SK-N-SH (cell line): ENCODE results near the gene HNF1A. TPM values are rescaled to one million over a fixed set of nuclear protein-coding genes. Genes with fewer than 3 reads are reported as not detected.

Experiments
- CTCF ChIA-PET: fragments of 300-600, 350-600 bp; formaldehyde crosslinking; extraction: SDS; loops from one replicate; lab custom pipeline; 2021; lab: Yijun Ruan, JAX
- POLR2A ChIA-PET: fragments of 350-600 bp; sonication (Branson Sonifier 250); formaldehyde crosslinking; extraction: SDS; loops from one replicate; lab custom pipeline; 2020; ENCODE audit warnings: antibody characterized with exemption, inconsistent platforms; lab: Yijun Ruan, JAX
- DNase-seq: peaks from one replicate; pipeline ENCODE4 v3.0.0; 2012
- H2AFZ ChIP-seq: fragments of 200-600 bp; sonication (generic); 2 replicates; pipeline ENCODE4 v1.8.1; 2016; ENCODE audit warnings: antibody characterized with exemption, mild to moderate bottlenecking, low read depth
- H3F3A ChIP-seq: fragments of 200-600 bp; sonication (generic); replicated peaks from 2 replicates; pipeline ENCODE3; 2016; ENCODE audit warnings: antibody characterized with exemption, mild to moderate bottlenecking; ENCODE audit not compliant: insufficient read depth
- H3K27ac ChIP-seq, 2 experiments: fragments of 200-500 bp in 1 of 2; fragments of 200-600 bp in 1 of 2; sonication (Bioruptor generic) in 1 of 2; sonication (generic), shearing (Covaris generic) in 1 of 2; 2 replicates each; pipeline versions ENCODE4 v1.5.1 to v1.6.1; 2014 to 2016; ENCODE audit warnings: low read depth in 2 of 2, inconsistent platforms in 1 of 2, low read length in 1 of 2, mild to moderate bottlenecking in 1 of 2, mixed read lengths in 1 of 2
- H3K27me3 ChIP-seq: fragments of 200-600 bp; sonication (generic), shearing (Covaris generic); 2 replicates; pipeline ENCODE4 v1.6.1; 2016; ENCODE audit warnings: mixed run types; ENCODE audit not compliant: insufficient read depth
- H3K36me3 ChIP-seq, 2 experiments: fragments of 200-500 bp in 1 of 2; fragments of 200-600 bp in 1 of 2; sonication (Bioruptor generic) in 1 of 2; sonication (generic) in 1 of 2; replicated peaks in 1 of 2; 2 replicates each; pipeline versions ENCODE3 to v1.5.1; 2014 to 2016; ENCODE audit warnings: low read length in 1 of 2, mild to moderate bottlenecking in 1 of 2; ENCODE audit not compliant: insufficient read depth in 2 of 2, control insufficient read depth in 1 of 2
- H3K4me1 ChIP-seq, 2 experiments: fragments of 200-500 bp in 1 of 2; fragments of 200-600 bp in 1 of 2; sonication (Bioruptor generic) in 1 of 2; sonication (generic), shearing (Covaris generic) in 1 of 2; 2 replicates each; pipeline versions ENCODE4 v1.5.1 to v1.6.1; 2014 to 2016; ENCODE audit warnings: low read depth in 1 of 2, low read length in 1 of 2, mixed run types in 1 of 2; ENCODE audit not compliant: insufficient read depth in 2 of 2, control insufficient read depth in 1 of 2
- H3K4me2 ChIP-seq: fragments of 200-600 bp; sonication (generic), shearing (Covaris generic); 2 replicates; pipeline ENCODE4 v1.6.1; 2017; ENCODE audit warnings: mixed run types
- H3K4me3 ChIP-seq, 2 experiments: fragments of 200-500 bp in 1 of 2; fragments of 200-600 bp in 1 of 2; sonication (Bioruptor generic) in 1 of 2; sonication (generic), shearing (Covaris generic) in 1 of 2; 2 replicates each; pipeline versions ENCODE4 v1.5.1 to v1.8.1; 2014 to 2016; ENCODE audit warnings: low read depth in 2 of 2, inconsistent platforms in 1 of 2, low read length in 1 of 2, mild to moderate bottlenecking in 1 of 2, mixed read lengths in 1 of 2, moderate library complexity in 1 of 2
- H3K79me2 ChIP-seq: fragments of 200-600 bp; sonication (generic); 2 replicates; pipeline ENCODE4 v1.8.1; 2017; ENCODE audit warnings: mild to moderate bottlenecking; ENCODE audit not compliant: insufficient read depth
- H3K9ac ChIP-seq: fragments of 200-600 bp; sonication (generic); 2 replicates; pipeline ENCODE4 v1.6.1; 2017; ENCODE audit warnings: mixed run types
- H3K9me2 ChIP-seq: fragments of 200-600 bp; sonication (generic); 2 replicates; pipeline ENCODE4 v1.6.1; 2017; ENCODE audit warnings: mixed run types
- H3K9me3 ChIP-seq: fragments of 200-600 bp; sonication (generic); 2 replicates; pipeline ENCODE4 v1.6.1; 2017; ENCODE audit warnings: mixed run types, mild to moderate bottlenecking, moderate library complexity
- H4K20me1 ChIP-seq: fragments of 200-600 bp; sonication (generic); 2 replicates; pipeline ENCODE4 v1.6.1; 2017; ENCODE audit warnings: mild to moderate bottlenecking, mixed run types; ENCODE audit not compliant: insufficient read depth
- ELF1 ChIP-seq: IDR thresholded peaks from 2 replicates; pipeline ENCODE4 v1.4.0; 2012
- EP300 ChIP-seq, 2 experiments: IDR thresholded peaks; 2 replicates each; pipeline versions ENCODE4 v1.4.0 to v1.6.1; 2012; ENCODE audit warnings: borderline replicate concordance in 1 of 2, low read depth in 1 of 2, low read length in 1 of 2
- FOSL2 ChIP-seq: IDR thresholded peaks from 2 replicates; pipeline ENCODE4 v1.4.0; 2012; ENCODE audit warnings: low read depth, mild to moderate bottlenecking, moderate library complexity, borderline replicate concordance
- FOXM1 ChIP-seq: IDR thresholded peaks from 2 replicates; pipeline ENCODE4 v1.4.0; 2012; ENCODE audit warnings: low read depth, mild to moderate bottlenecking
- GABPA ChIP-seq: IDR thresholded peaks from 2 replicates; pipeline ENCODE4 v1.4.0; 2012; ENCODE audit warnings: low read depth, mild to moderate bottlenecking
- JUND ChIP-seq: IDR thresholded peaks from 2 replicates; pipeline ENCODE4 v1.4.0; 2012
- NRF1 ChIP-seq: IDR thresholded peaks from 2 replicates; pipeline ENCODE4 v1.6.1; 2012; ENCODE audit warnings: low read depth, mild to moderate bottlenecking, low read length
- POLR2AphosphoS5 ChIP-seq: IDR thresholded peaks from 2 replicates; pipeline ENCODE4 v1.6.1; 2012; ENCODE audit warnings: low read depth, low read length
- RAD21 ChIP-seq: IDR thresholded peaks from 2 replicates; pipeline ENCODE4 v1.6.1; 2012; ENCODE audit warnings: mild to moderate bottlenecking, low read length
- SMC3 ChIP-seq: IDR thresholded peaks from 2 replicates; pipeline ENCODE4 v1.6.1; 2012; ENCODE audit warnings: low read depth, low read length, improper control_type of control experiment
- TCF12 ChIP-seq: IDR thresholded peaks from 2 replicates; pipeline ENCODE4 v1.4.0; 2012
- TEAD4 ChIP-seq: IDR thresholded peaks from 2 replicates; pipeline ENCODE4 v1.4.0; 2012; ENCODE audit warnings: mild to moderate bottlenecking, borderline replicate concordance; ENCODE audit not compliant: insufficient read depth
- YY1 ChIP-seq: IDR thresholded peaks from 2 replicates; pipeline ENCODE4 v1.4.0; 2012; ENCODE audit warnings: low read depth, mild to moderate bottlenecking
- WGBS: methylation state at CpG from one replicate; pipeline ENCODE4 v1.1.6; 2017; ENCODE audit warnings: low lambda C conversion rate; 5-methylcytosine and 5-hydroxymethylcytosine counted together
- polyA plus RNA-seq, 3 experiments: library from polyadenylated mRNA; depleted of rRNA; stranded (reverse); fragments of >200 nt; gene quantifications; 2 replicates each; pipeline ENCODE4 v1.2.3, GENCODE V29; 2012
- TF ChIP-seq, protein P1 (sequence below): IDR thresholded peaks from 2 replicates; pipeline ENCODE4; 2012
- TF ChIP-seq, protein P2 (sequence below): fragments of 150-350 bp; IDR thresholded peaks from 2 replicates; pipeline ENCODE4 v1.6.1; 2016; ENCODE audit warnings: mild to moderate bottlenecking, low read depth, low read length
- TF ChIP-seq, protein P3 (sequence below): fragments of 200-600 bp; sonication (generic); IDR thresholded peaks from 2 replicates; pipeline ENCODE4 v1.6.1; 2017; ENCODE audit warnings: antibody characterized with exemption, mild to moderate bottlenecking, moderate library complexity

The HNF1A gene
- polyA plus RNA-seq, 1 of the 3 experiments (the other 2 are of a cell fraction): not detected

DNA sequence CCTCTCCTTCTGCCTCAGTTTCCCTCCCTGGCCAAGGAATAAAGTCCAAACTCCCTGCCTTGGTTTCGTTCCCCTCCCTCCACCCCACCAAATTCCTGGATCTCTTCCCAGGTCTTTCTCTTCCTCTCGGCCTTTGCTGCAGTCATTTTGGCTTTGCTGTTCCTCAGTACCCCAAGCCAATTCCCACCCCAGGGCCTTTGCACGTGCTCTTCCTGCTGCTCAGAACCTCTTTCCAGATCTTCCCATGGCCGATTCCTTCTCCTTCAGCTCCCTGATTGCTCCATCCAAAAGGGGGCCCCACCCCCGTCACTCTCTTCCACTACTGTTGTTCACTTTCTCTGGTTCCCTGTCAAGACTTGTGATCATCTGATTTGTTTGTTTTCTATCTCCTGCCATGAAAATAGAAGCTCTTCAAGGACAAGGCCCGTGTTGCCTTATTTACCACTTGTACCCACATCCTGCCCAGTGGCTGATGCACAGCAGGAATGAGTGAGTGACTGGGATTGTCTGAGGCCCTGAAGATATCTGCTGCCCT lies 3.1 kb downstream of the HNF1A start:
- no peak overlapping the region for H3K4me2 ChIP-seq
- CTCF ChIA-PET: interaction anchor here (1.3 to 3.9 kb wide), 7 partner anchors 10 to 335 kb away, joined by 3 to 23 read pairs (median 4); no protein-coding TSS in a partner anchor
- H2AFZ ChIP-seq: no peak overlapping the region
- no peaks in the 10 kb centered on the region for H3F3A ChIP-seq
- H3K9me3 ChIP-seq: no peaks in the 10 kb centered on the region
- DNase-seq: no peak
- no peaks in the 10 kb centered on the region for H3K36me3 ChIP-seq
- no peaks in the 10 kb centered on the region for H3K9me2 ChIP-seq
- no peak overlapping the region for H3K9ac ChIP-seq
- no peak overlapping the region for H3K27ac ChIP-seq
- H4K20me1 ChIP-seq: no peaks in the 10 kb centered on the region
- TF ChIP-seq TCF12 (no peak), JUND (no peak), RAD21 (no peak), FOXM1 (no peak), TEAD4 (no peak), POLR2AphosphoS5 (no peak), ELF1 (no peak), FOSL2 (no peak), EP300 (IDR thresholded peaks at IDR 0.05; ENCODE audit: borderline replicate concordance in 1 of 2, low read depth in 1 of 2, low read length in 1 of 2) (no peak), NRF1 (no peak), SMC3 (no peak), GABPA (no peak), YY1 (no peak)
- TF ChIP-seq, protein P1, sequence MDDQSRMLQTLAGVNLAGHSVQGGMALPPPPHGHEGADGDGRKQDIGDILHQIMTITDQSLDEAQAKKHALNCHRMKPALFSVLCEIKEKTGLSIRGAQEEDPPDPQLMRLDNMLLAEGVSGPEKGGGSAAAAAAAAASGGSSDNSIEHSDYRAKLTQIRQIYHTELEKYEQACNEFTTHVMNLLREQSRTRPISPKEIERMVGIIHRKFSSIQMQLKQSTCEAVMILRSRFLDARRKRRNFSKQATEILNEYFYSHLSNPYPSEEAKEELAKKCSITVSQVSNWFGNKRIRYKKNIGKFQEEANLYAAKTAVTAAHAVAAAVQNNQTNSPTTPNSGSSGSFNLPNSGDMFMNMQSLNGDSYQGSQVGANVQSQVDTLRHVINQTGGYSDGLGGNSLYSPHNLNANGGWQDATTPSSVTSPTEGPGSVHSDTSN: no peak
- TF ChIP-seq, protein P2, sequence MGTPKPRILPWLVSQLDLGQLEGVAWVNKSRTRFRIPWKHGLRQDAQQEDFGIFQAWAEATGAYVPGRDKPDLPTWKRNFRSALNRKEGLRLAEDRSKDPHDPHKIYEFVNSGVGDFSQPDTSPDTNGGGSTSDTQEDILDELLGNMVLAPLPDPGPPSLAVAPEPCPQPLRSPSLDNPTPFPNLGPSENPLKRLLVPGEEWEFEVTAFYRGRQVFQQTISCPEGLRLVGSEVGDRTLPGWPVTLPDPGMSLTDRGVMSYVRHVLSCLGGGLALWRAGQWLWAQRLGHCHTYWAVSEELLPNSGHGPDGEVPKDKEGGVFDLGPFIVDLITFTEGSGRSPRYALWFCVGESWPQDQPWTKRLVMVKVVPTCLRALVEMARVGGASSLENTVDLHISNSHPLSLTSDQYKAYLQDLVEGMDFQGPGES: no peak
- TF ChIP-seq, protein P3, sequence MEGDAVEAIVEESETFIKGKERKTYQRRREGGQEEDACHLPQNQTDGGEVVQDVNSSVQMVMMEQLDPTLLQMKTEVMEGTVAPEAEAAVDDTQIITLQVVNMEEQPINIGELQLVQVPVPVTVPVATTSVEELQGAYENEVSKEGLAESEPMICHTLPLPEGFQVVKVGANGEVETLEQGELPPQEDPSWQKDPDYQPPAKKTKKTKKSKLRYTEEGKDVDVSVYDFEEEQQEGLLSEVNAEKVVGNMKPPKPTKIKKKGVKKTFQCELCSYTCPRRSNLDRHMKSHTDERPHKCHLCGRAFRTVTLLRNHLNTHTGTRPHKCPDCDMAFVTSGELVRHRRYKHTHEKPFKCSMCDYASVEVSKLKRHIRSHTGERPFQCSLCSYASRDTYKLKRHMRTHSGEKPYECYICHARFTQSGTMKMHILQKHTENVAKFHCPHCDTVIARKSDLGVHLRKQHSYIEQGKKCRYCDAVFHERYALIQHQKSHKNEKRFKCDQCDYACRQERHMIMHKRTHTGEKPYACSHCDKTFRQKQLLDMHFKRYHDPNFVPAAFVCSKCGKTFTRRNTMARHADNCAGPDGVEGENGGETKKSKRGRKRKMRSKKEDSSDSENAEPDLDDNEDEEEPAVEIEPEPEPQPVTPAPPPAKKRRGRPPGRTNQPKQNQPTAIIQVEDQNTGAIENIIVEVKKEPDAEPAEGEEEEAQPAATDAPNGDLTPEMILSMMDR: no peak
- H3K4me1 ChIP-seq: peaks cover 0 to 5% of the 10 kb centered on the region in 2 experiments; a peak in 1 of 4 replicates
- POLR2A ChIA-PET: no interaction called here
- WGBS: 46% methylated on average over 6 of the region's 6 CpGs
- H3K27me3 ChIP-seq: no peaks in the 10 kb centered on the region
- no peak overlapping the region for H3K4me3 ChIP-seq
- H3K79me2 ChIP-seq: no peaks in the 10 kb centered on the region
